ENCODE results near the gene KRTAP1-3. TPM values are rescaled to one million over a fixed set of nuclear protein-coding genes. Genes with fewer than 3 reads are reported as not detected.

KRTAP1-3 gene
- total RNA-seq, 1 donor from 2014 or later = not detected

DNA sequence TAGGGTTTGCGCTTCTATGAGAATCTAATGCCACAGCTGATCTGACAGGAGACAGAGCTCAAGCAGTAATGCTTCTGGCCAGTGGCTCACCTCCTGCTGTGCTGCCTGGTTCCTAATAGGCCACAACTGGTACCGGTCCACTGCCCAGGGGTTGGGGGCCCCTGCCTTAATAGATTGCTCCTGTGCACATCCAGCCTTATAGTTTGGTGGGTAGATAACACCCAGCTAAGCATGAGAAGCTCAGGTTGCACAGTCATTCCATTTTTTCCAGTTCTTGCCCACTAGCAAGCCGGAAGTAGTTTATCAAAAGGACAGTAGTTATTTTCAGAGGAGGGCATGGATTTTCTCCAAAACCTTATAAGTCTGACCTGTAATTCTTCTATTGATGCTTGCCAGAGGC, 15.3 kb downstream of the KRTAP1-3 start:
- Mint-ChIP-seq H3K27me3 (ENCODE audit: low read depth) (no peaks in the 10 kb centered on the region), H3K27ac (ENCODE audit: unreplicated experiment) (no peak overlapping the region), H3K4me3 (ENCODE audit: unreplicated experiment) (no peak overlapping the region), H3K4me1 (ENCODE audit: low read depth) (no peaks in the 10 kb centered on the region), H3K9me3 (ENCODE audit: low read depth) (peaks cover 5% of the 10 kb centered on the region), H3K36me3 (ENCODE audit: low read depth) (no peaks in the 10 kb centered on the region)
- TF ChIP-seq, protein P1, sequence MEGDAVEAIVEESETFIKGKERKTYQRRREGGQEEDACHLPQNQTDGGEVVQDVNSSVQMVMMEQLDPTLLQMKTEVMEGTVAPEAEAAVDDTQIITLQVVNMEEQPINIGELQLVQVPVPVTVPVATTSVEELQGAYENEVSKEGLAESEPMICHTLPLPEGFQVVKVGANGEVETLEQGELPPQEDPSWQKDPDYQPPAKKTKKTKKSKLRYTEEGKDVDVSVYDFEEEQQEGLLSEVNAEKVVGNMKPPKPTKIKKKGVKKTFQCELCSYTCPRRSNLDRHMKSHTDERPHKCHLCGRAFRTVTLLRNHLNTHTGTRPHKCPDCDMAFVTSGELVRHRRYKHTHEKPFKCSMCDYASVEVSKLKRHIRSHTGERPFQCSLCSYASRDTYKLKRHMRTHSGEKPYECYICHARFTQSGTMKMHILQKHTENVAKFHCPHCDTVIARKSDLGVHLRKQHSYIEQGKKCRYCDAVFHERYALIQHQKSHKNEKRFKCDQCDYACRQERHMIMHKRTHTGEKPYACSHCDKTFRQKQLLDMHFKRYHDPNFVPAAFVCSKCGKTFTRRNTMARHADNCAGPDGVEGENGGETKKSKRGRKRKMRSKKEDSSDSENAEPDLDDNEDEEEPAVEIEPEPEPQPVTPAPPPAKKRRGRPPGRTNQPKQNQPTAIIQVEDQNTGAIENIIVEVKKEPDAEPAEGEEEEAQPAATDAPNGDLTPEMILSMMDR (IDR thresholded peaks at IDR 0.05) = no peak
- DNase-seq (ENCODE audit: low spot score) = no peak

DNA sequence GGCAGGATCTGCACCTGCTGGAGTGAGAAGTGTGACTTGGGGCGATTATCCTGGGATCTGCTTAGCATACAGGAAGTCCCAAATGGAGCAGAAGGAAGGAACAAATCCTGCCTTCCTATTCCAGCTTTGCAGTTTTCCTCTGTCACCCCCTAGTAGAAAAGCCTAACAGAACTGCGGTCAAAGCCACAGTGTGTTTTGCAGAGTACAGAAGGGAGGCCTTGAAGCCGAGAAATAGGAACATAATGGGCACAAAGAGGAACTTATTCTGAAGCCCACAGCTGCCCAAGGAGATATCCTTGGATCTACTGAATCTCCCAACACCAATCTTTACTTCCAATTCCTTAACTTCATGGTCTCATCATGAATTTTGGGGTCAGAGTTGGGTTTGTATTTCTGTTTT, 16.1 kb downstream of the KRTAP1-3 start:
- TF ChIP-seq, protein P1 (IDR thresholded peaks at IDR 0.05) = no peak
- peaks cover 5% of the 10 kb centered on the region for H3K9me3 Mint-ChIP-seq (ENCODE audit: low read depth)
- no peaks in the 10 kb centered on the region for H3K27me3 Mint-ChIP-seq (ENCODE audit: low read depth)
- no peak overlapping the region for H3K27ac Mint-ChIP-seq (ENCODE audit: unreplicated experiment)
- no peak overlapping the region for H3K4me3 Mint-ChIP-seq (ENCODE audit: unreplicated experiment)
- H3K4me1 Mint-ChIP-seq (ENCODE audit: low read depth) = peaks cover 2% of the 10 kb centered on the region
- no peak for DNase-seq (ENCODE audit: low spot score)
- H3K36me3 Mint-ChIP-seq (ENCODE audit: low read depth) = no peaks in the 10 kb centered on the region

DNA sequence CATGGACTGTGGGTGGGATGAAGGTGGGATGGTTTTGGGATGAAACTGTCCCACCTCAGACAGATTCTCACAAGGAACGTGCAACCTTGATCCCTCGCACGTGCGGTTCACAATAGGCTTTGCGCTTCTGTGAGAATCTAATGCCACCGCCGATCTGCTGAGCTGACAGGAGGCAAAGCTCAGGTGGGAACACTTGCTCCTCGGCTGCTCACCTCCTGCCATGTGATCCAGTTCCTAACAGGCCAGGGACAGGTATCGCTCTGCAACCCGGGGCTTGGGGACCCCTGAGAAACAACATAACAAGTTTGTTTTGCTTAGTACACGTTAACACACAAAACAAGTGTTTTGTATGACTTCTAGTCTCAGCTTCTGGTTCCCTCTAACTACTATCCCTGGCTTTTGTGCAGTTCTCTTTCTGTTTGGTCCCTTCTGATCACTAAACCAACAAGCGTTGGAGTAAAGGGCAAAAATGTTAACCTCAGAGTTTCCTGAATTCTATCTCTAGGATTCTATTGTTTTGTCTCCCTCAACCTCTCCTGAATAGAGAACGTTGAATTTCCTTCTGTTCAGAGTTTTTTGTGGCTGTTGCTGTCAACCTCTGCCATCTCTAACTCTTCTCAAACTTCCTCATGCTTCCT, 18.0 kb downstream of the KRTAP1-3 start:
- no peak for DNase-seq (ENCODE audit: low spot score)
- Mint-ChIP-seq H3K9me3 (ENCODE audit: low read depth) (peaks cover 5% of the 10 kb centered on the region), H3K36me3 (ENCODE audit: low read depth) (no peaks in the 10 kb centered on the region), H3K27ac (ENCODE audit: unreplicated experiment) (no peak overlapping the region), H3K27me3 (ENCODE audit: low read depth) (no peaks in the 10 kb centered on the region), H3K4me3 (ENCODE audit: unreplicated experiment) (no peak overlapping the region), H3K4me1 (ENCODE audit: low read depth) (peaks cover 4% of the 10 kb centered on the region)
- TF ChIP-seq, protein P1 (IDR thresholded peaks at IDR 0.05) = no peak

DNA sequence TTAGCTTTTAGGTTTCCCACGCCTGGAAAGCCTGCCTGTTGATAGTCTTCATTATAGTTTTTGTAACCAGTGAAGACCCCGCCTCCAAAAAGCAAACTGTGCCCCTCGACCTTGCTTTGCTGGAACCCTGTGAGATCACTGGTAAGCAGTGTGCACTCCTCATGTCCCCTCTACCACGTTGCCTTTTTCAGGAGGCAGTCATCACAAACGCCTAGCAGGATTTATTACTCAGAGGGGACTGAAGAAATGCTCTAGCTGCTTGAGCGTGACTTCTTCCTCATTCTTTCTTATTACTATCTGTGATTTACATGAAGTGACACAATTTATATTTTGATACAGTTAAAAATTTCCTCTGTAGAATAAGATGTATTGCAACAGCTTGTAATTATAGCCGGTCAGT, 19.2 kb downstream of the KRTAP1-3 start:
- H3K27ac Mint-ChIP-seq (ENCODE audit: unreplicated experiment) = no peak overlapping the region
- DNase-seq (ENCODE audit: low spot score) = no peak
- no peaks in the 10 kb centered on the region for H3K9me3 Mint-ChIP-seq (ENCODE audit: low read depth)
- H3K4me1 Mint-ChIP-seq (ENCODE audit: low read depth) = peaks cover 4% of the 10 kb centered on the region
- no peaks in the 10 kb centered on the region for H3K27me3 Mint-ChIP-seq (ENCODE audit: low read depth)
- H3K4me3 Mint-ChIP-seq (ENCODE audit: unreplicated experiment) = no peak overlapping the region
- TF ChIP-seq, protein P1 (IDR thresholded peaks at IDR 0.05) = no peak
- H3K36me3 Mint-ChIP-seq (ENCODE audit: low read depth) = no peaks in the 10 kb centered on the region

DNA sequence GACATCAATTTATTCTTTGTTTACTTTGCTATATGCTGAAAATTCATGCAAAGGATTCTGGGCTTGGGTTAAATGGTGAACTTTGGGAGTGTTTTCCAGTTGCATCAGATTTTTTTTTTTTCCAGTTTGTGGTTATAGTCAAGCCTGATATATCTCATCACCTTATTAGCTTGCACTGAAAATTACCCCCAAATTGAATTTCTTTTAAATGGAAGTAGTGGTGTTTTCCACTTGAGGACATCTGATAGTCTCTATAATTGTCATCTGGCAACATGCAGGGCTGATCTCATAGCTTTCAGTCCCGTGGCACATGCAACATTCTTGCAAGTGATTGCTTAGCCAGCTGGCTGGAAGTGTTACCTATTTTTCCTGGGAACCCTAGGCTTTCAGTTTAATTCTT, 21.1 kb downstream of the KRTAP1-3 start:
- DNase-seq (ENCODE audit: low spot score) = no peak
- Mint-ChIP-seq H3K4me1 (ENCODE audit: low read depth) (peaks cover 4% of the 10 kb centered on the region), H3K4me3 (ENCODE audit: unreplicated experiment) (no peak overlapping the region)

More for the DNA sequence above, 21.1 kb downstream of the KRTAP1-3 start:
- Mint-ChIP-seq H3K36me3 (ENCODE audit: low read depth) (no peaks in the 10 kb centered on the region), H3K27me3 (ENCODE audit: low read depth) (no peaks in the 10 kb centered on the region), H3K27ac (ENCODE audit: unreplicated experiment) (peak overlapping the region; percentile 42), H3K9me3 (ENCODE audit: low read depth) (no peaks in the 10 kb centered on the region)
- TF ChIP-seq, protein P1 (IDR thresholded peaks at IDR 0.05) = no peak

Data from chondrocyte (in vitro differentiated cells).